SK-N-MC (cell line): Measurements from ENCODE around the gene TBK1.

Experiments used
- EZH2 ChIP-seq: fragments of 200-600 bp; sonication (generic); IDR thresholded peaks from one replicate; pipeline ENCODE4 v1.6.1; 2017; ENCODE audit warnings: antibody characterized with exemption
- POLR2AphosphoS5 ChIP-seq: IDR thresholded peaks from 2 replicates; pipeline ENCODE4 v1.6.1; 2012; ENCODE audit warnings: mild to moderate bottlenecking, low read depth, low read length, borderline replicate concordance

DNA sequence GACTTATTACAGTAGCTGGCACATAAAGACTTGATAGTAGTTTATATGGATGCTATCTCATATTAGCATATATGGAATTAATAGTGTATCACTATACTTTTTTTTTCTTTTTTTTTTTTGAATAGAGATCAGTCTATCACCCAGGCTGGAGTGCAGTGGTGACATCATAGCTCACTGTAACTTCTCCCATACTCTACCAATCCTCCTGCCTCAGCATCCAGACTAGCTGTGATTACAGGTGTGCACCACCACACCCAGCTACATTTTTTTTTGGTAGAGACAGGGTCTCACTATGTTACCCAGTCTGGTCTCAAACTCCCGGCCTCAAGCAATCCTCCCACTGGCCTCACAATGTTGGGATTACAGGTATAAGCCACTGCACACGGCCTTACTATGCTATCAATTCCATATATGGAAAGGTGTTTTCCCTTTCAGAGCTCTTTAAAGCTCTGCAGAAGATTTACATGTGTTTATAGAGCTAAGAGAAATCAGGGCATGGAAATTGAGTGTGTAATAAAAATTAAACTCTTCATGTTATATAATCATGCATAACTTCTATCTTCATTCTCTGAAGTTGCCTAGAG lies 1.8 kb upstream of the TBK1 start:
- no peak for TF ChIP-seq POLR2AphosphoS5
- TF ChIP-seq EZH2, result no peak
